OCI-LY3 (cell line): ENCODE measurements around the gene NEK10.

Experiments used
- EZH2phosphoT487 ChIP-seq: fragments of 200-600 bp; shearing (Covaris generic); IDR thresholded peaks from 2 replicates; pipeline ENCODE4 v1.6.1; 2018; ENCODE audit warnings: antibody characterized with exemption, mixed run types, low read depth
- TF ChIP-seq, protein P1 (sequence below): fragments of 200-600, 300-600 bp; sonication (generic); IDR thresholded peaks from 2 replicates; pipeline ENCODE4 v1.5.1; 2014; ENCODE audit warnings: antibody characterized with exemption, low read length, low read depth

GRCh38 chr3:27278383-27279055, 90.7 kb downstream of the NEK10 start:
- no peak for TF ChIP-seq EZH2phosphoT487
- TF ChIP-seq, protein P1, sequence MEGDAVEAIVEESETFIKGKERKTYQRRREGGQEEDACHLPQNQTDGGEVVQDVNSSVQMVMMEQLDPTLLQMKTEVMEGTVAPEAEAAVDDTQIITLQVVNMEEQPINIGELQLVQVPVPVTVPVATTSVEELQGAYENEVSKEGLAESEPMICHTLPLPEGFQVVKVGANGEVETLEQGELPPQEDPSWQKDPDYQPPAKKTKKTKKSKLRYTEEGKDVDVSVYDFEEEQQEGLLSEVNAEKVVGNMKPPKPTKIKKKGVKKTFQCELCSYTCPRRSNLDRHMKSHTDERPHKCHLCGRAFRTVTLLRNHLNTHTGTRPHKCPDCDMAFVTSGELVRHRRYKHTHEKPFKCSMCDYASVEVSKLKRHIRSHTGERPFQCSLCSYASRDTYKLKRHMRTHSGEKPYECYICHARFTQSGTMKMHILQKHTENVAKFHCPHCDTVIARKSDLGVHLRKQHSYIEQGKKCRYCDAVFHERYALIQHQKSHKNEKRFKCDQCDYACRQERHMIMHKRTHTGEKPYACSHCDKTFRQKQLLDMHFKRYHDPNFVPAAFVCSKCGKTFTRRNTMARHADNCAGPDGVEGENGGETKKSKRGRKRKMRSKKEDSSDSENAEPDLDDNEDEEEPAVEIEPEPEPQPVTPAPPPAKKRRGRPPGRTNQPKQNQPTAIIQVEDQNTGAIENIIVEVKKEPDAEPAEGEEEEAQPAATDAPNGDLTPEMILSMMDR: no peak
